ENCODE measurements around the gene LPIN2. TPM values are rescaled to one million over a fixed set of nuclear protein-coding genes. Genes with fewer than 3 reads are reported as not detected.
A peak's percentile ranks its signal among the peaks of the same experiment; 100 is the strongest.
"Not testable (repeated sequence)": the region's sequence is repeated elsewhere in the genome, so short reads cannot be mapped to it uniquely, and the experiment has no call there.

The LPIN2 gene
- total and polyA plus RNA-seq, 7 donors: 1.5 to 5.2 (median 4.4) TPM

- Histone ChIP-seq H3K27me3 (ENCODE audit: insufficient read depth in 3 of 3, low read length in 2 of 3) (no peaks in the 10 kb centered on the region), H3K4me1 (no peaks in the 10 kb centered on the region), H3K36me3 (ENCODE audit: insufficient read depth in 1 of 2, low read depth in 1 of 2) (no peaks in the 10 kb centered on the region), H3K4me3 (no peak overlapping the region), H3K9me3 (no peaks in the 10 kb centered on the region), H3K27ac (no peak overlapping the region)
- intact Hi-C loops (cut with DNase I): loop anchor here in 1 of 2 donors (5.0 kb wide), 1 partner anchor 57 kb away; no protein-coding TSS in a partner anchor
- 91 to 97% (median 93%) methylated on average over 6 of the region's 6 CpGs for WGBS, 3 donors
- DNase-seq (no peak), ATAC-seq (no peak)
- no peak for TF ChIP-seq CTCF (IDR thresholded peaks at IDR 0.05)
These were observed 7.5 kb downstream of the LPIN2 start for GRCh38 chr18:3005462-3005861.

- DNase-seq; H3K9me3 ChIP-seq; H3K4me1 ChIP-seq; ATAC-seq; H3K27me3 ChIP-seq (ENCODE audit: insufficient read depth in 3 of 3, low read length in 2 of 3); H3K4me3 ChIP-seq; intact Hi-C loops (cut with DNase I); H3K27ac ChIP-seq; H3K36me3 ChIP-seq (ENCODE audit: insufficient read depth in 1 of 2, low read depth in 1 of 2): not testable (repeated sequence)
- 93 to 98% (median 98%) methylated on average over 8 of the region's 8 CpGs for WGBS, 3 donors
These were observed 9.2 kb downstream of the LPIN2 start for GRCh38 chr18:3003766-3004165.

- Histone ChIP-seq H3K27me3 (ENCODE audit: insufficient read depth in 3 of 3, low read length in 2 of 3) (no peaks in the 10 kb centered on the region), H3K27ac (no peak overlapping the region), H3K4me3 (no peak overlapping the region), H3K4me1 (peaks cover 11% of the 10 kb centered on the region), H3K9me3 (no peaks in the 10 kb centered on the region), H3K36me3 (ENCODE audit: insufficient read depth in 1 of 2, low read depth in 1 of 2) (no peaks in the 10 kb centered on the region)
- ATAC-seq (no peak), DNase-seq (no peak)
- no peak for TF ChIP-seq CTCF (IDR thresholded peaks at IDR 0.05)
- WGBS, 3 donors: 59 to 81% (median 67%) methylated on average over 5 of the region's 5 CpGs
- intact Hi-C loops (cut with DNase I): no loop called here
These were observed 10.2 kb downstream of the LPIN2 start for GRCh38 chr18:3002732-3003131.

GRCh38 chr18:2998644-2999043 is 14.3 kb downstream of the LPIN2 start:
- DNase-seq (no peak), ATAC-seq (no peak)
- no peak overlapping the region for H3K4me3 ChIP-seq
- H3K27me3 ChIP-seq (ENCODE audit: insufficient read depth in 3 of 3, low read length in 2 of 3): no peaks in the 10 kb centered on the region
- H3K27ac ChIP-seq: peak overlapping the region; percentile 59
- no peak for TF ChIP-seq CTCF (IDR thresholded peaks at IDR 0.05)
- H3K36me3 ChIP-seq (ENCODE audit: insufficient read depth in 1 of 2, low read depth in 1 of 2): no peaks in the 10 kb centered on the region
- intact Hi-C loops (cut with DNase I): loop anchor here in 1 of 2 donors (5.0 kb wide), 1 partner anchor 61 kb away; no protein-coding TSS in a partner anchor
- H3K4me1 ChIP-seq: peaks cover 17% of the 10 kb centered on the region
- H3K9me3 ChIP-seq: no peaks in the 10 kb centered on the region
- WGBS, 3 donors: 48 to 71% (median 54%) methylated on average over 3 of the region's 3 CpGs

- Histone ChIP-seq H3K27ac (peak overlapping the region; percentile 59), H3K36me3 (ENCODE audit: insufficient read depth in 1 of 2, low read depth in 1 of 2) (no peaks in the 10 kb centered on the region), H3K4me1 (peaks cover 17% of the 10 kb centered on the region), H3K4me3 (peak overlapping the region; percentile 22), H3K9me3 (no peaks in the 10 kb centered on the region), H3K27me3 (ENCODE audit: insufficient read depth in 3 of 3, low read length in 2 of 3) (no peaks in the 10 kb centered on the region)
- intact Hi-C loops (cut with DNase I): loop anchor here in 1 of 2 donors (5.0 kb wide), 1 partner anchor 61 kb away; no protein-coding TSS in a partner anchor
- TF ChIP-seq CTCF (IDR thresholded peaks at IDR 0.05): no peak
- 27 to 38% (median 35%) methylated on average over 4 of the region's 4 CpGs for WGBS, 3 donors
- DNase-seq (no peak), ATAC-seq (peak; percentile 57 to 80 (median 71))
These were observed 14.9 kb downstream of the LPIN2 start for GRCh38 chr18:2997846-2998564.
